Measurements from ENCODE around the gene CCNH. TPM values are rescaled to one million over a fixed set of nuclear protein-coding genes. Genes with fewer than 3 reads are reported as not detected.

CCNH gene
- total RNA-seq, 1 experiment from 2014 or later: 38.3 TPM

DNA sequence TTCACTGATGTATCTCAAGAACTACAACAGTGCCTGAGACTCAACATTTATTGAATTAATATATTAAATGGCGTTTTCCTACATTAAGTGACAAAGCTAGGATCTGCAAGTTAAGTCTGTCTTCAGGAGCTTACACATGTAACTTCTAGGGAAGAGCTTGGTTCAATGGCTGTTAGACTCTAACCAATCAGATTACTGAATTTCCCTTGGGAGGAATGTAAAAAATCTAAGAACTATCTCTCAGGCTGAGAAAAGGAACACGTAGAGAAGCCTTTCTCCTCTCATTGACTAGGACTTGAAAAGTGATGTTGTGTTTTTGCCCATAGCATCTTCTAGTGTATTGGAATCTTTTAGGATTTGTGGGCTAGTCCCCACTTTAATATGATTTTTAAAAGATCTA is 53.6 kb downstream of the CCNH start:
- no peaks in the 10 kb centered on the region for H3K9me3 Mint-ChIP-seq
- peaks cover 4 to 8% of the 10 kb centered on the region in 2 experiments; a peak in 3 of 4 replicates for H3K4me1 Mint-ChIP-seq
- Histone ChIP-seq H3K9me3 (ENCODE audit: control insufficient read depth, low read depth, low read length) (no peaks in the 10 kb centered on the region), H2BK20ac (ENCODE audit: low read depth, low read length, poor library complexity, severe bottlenecking) (no peak overlapping the region), H3K9ac (ENCODE audit: extremely low read depth, insufficient read length, low read length) (no peak overlapping the region), H2BK15ac (ENCODE audit: low read depth, low read length) (no peak overlapping the region), H3K27me3 (ENCODE audit: insufficient read depth, low read length) (no peaks in the 10 kb centered on the region), H2BK120ac (ENCODE audit: low read depth, low read length, poor library complexity, severe bottlenecking) (no peak overlapping the region), H3K27ac (ENCODE audit: insufficient read length, low read depth, low read length) (no peak overlapping the region), H3K18ac (ENCODE audit: insufficient read length, low read depth, low read length) (no peak overlapping the region), H4K91ac (ENCODE audit: insufficient read length, low read depth, low read length) (no peak overlapping the region), H2BK12ac (ENCODE audit: insufficient read length, low read depth, low read length) (no peak overlapping the region), H3K4me1 (ENCODE audit: insufficient read depth, low read length) (no peaks in the 10 kb centered on the region; the same call in 1 of the 2 replicates), H4K20me1 (ENCODE audit: control insufficient read depth, insufficient read depth, insufficient read length) (no peaks in the 10 kb centered on the region), H3K23ac (ENCODE audit: insufficient read length, low read depth, low read length) (no peak overlapping the region), H2AK5ac (ENCODE audit: insufficient read length, low read length) (no peak overlapping the region), H3K23me2 (ENCODE audit: insufficient read length, low read depth, low read length, poor library complexity, severe bottlenecking) (no peaks in the 10 kb centered on the region), H4K8ac (replicated peaks; ENCODE audit: insufficient read length, low read depth, low read length) (no peak overlapping the region), H3K79me1 (ENCODE audit: insufficient read depth, low read depth, low read length, poor library complexity, severe bottlenecking) (no peaks in the 10 kb centered on the region), H4K5ac (ENCODE audit: insufficient read length, low read depth, low read length) (no peak overlapping the region), H3T11ph (ENCODE audit: low read length) (no peak overlapping the region), H3K14ac (ENCODE audit: insufficient read depth, low read length) (no peak overlapping the region), H2AFZ (ENCODE audit: low read length) (no peak overlapping the region), H3K4ac (ENCODE audit: low read depth, low read length) (no peak overlapping the region), H3K56ac (ENCODE audit: insufficient read length, low read depth, low read length) (no peak overlapping the region), H3K4me2 (ENCODE audit: insufficient read depth, insufficient read length, low read length) (no peak overlapping the region), H3K79me2 (ENCODE audit: insufficient read depth, low read length) (no peaks in the 10 kb centered on the region), H2BK5ac (ENCODE audit: insufficient read length, low read length) (no peak overlapping the region)
- WGBS (ENCODE audit: extremely low coverage, insufficient read length, low lambda C conversion rate): no CpG with 5 or more reads among the region's 2 CpGs
- no peak for DNase-seq
- no peak for TF ChIP-seq CTCF (conservative IDR thresholded peaks at IDR 0.05)
- no peak overlapping the region for H3K27ac Mint-ChIP-seq
- peaks cover 10 to 17% (median 16%) of the 10 kb centered on the region in 3 experiments; a peak in 6 of 7 replicates for H3K36me3 Mint-ChIP-seq (ENCODE audit: insufficient read depth in 1 of 3, low read depth in 3 of 3)
- no peaks in the 10 kb centered on the region for H3K27me3 Mint-ChIP-seq (ENCODE audit: low read depth)
- H3K4me3 Mint-ChIP-seq: no peak overlapping the region

Measured in H9 (cell line).